ENCODE results near the gene PPIE.
A peak's percentile ranks its signal among the peaks of the same experiment; 100 is the strongest.

The PPIE gene

GRCh38 chr1:39738622-39739366, at the start of gene PPIE:
TSS of gene PPIE (plus strand) at chr1:39738882. CDS start at chr1:39738901, 19 bp downstream.
- DNase-seq = peak; percentile 92 to 97 (median 97)

GRCh38 chr1:39689214-39689613, 49.5 kb upstream of the PPIE start:
- DNase-seq = peak in 1 of 3 experiments; percentile 54

- DNase-seq = peak in 2 of 3 experiments; percentile 31 to 72
These were observed 49.0 kb upstream of the PPIE start for GRCh38 chr1:39689635-39690034.

GRCh38 chr1:39690225-39690624, 48.5 kb upstream of the PPIE start:
- no peak for DNase-seq

- no peak for DNase-seq
These were observed 47.8 kb upstream of the PPIE start for GRCh38 chr1:39690794-39691382.

GRCh38 chr1:39691383-39692151, 47.1 kb upstream of the PPIE start, which contains the start of gene HPCAL4:
TSS of gene HPCAL4 (minus strand) at chr1:39691433. CDS start at chr1:39684603, 6,830 bp downstream.
- DNase-seq = peak; percentile 86 to 93 (median 93)

GRCh38 chr1:39692152-39693074, 46.3 kb upstream of the PPIE start:
- DNase-seq = peak in 2 of 3 experiments; percentile 34 to 47

- DNase-seq = no peak
These were observed 44.7 kb upstream of the PPIE start for GRCh38 chr1:39694026-39694425.

- DNase-seq = no peak
These were observed 43.7 kb upstream of the PPIE start for GRCh38 chr1:39695016-39695415.

- DNase-seq = no peak
These were observed 42.2 kb upstream of the PPIE start for GRCh38 chr1:39696448-39696847.

- no peak for DNase-seq
These were observed 40.1 kb upstream of the PPIE start for GRCh38 chr1:39698568-39698967.

- no peak for DNase-seq
These were observed 39.3 kb upstream of the PPIE start for GRCh38 chr1:39699419-39699818.

- no peak for DNase-seq
These were observed 38.3 kb upstream of the PPIE start for GRCh38 chr1:39700348-39700747.

- DNase-seq = peak in 1 of 3 experiments; percentile 61
These were observed 37.6 kb upstream of the PPIE start for GRCh38 chr1:39701049-39701439.

- no peak for DNase-seq
These were observed 33.9 kb upstream of the PPIE start for GRCh38 chr1:39704757-39705156.

GRCh38 chr1:39707506-39707905, 31.2 kb upstream of the PPIE start:
- DNase-seq = no peak

- no peak for DNase-seq
These were observed 27.3 kb upstream of the PPIE start for GRCh38 chr1:39711104-39711965.

GRCh38 chr1:39711966-39712340, 26.7 kb upstream of the PPIE start:
- no peak for DNase-seq

- peak; percentile 4 to 47 (median 7) for DNase-seq
These were observed 25.1 kb upstream of the PPIE start for GRCh38 chr1:39713557-39713956.

- no peak for DNase-seq
These were observed 20.9 kb upstream of the PPIE start for GRCh38 chr1:39717809-39718208.
